ENCODE measurements around the gene ACBD7.

Gene ACBD7

GRCh38 chr10:15072358-15072757, 16.2 kb downstream of the ACBD7 start:
- no peak for DNase-seq (ENCODE audit: extremely low read depth, low read depth)
- TF ChIP-seq, protein P1, sequence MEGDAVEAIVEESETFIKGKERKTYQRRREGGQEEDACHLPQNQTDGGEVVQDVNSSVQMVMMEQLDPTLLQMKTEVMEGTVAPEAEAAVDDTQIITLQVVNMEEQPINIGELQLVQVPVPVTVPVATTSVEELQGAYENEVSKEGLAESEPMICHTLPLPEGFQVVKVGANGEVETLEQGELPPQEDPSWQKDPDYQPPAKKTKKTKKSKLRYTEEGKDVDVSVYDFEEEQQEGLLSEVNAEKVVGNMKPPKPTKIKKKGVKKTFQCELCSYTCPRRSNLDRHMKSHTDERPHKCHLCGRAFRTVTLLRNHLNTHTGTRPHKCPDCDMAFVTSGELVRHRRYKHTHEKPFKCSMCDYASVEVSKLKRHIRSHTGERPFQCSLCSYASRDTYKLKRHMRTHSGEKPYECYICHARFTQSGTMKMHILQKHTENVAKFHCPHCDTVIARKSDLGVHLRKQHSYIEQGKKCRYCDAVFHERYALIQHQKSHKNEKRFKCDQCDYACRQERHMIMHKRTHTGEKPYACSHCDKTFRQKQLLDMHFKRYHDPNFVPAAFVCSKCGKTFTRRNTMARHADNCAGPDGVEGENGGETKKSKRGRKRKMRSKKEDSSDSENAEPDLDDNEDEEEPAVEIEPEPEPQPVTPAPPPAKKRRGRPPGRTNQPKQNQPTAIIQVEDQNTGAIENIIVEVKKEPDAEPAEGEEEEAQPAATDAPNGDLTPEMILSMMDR (IDR thresholded peaks at IDR 0.05; ENCODE audit: low read depth, low read length, missing control alignments): no peak
- H3K4me3 ChIP-seq (replicated peaks; ENCODE audit: low read depth, low read length): no peak overlapping the region

- no peak overlapping the region for H3K4me3 ChIP-seq (replicated peaks; ENCODE audit: low read depth, low read length)
- TF ChIP-seq, protein P1 (IDR thresholded peaks at IDR 0.05; ENCODE audit: low read depth, low read length, missing control alignments): no peak
- no peak for DNase-seq (ENCODE audit: extremely low read depth, low read depth)
Observed at GRCh38 chr10:15069230-15069629, 19.3 kb downstream of the ACBD7 start.

DNA sequence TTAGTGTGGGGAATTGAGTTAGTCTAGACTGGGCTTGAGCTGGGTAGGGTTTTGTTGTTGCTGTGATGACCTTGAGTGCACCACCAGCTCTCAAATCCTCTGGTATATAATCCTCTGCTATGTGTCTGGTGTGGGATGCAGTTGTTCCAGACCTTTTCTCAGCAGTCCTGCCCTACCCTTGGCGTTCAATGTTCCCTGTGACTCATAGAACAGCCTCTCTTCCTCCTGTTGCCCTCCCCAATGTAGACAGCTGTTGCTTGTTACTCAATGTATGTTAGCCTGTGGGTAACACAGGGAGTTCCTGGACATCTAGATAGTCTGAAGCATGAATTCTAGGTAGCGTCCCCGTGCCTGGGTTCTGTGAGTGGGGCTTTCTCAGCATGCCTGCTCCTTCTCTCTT, 19.8 kb downstream of the ACBD7 start:
- no peak overlapping the region for H3K4me3 ChIP-seq (replicated peaks; ENCODE audit: low read depth, low read length)
- TF ChIP-seq, protein P1 (IDR thresholded peaks at IDR 0.05; ENCODE audit: low read depth, low read length, missing control alignments): no peak
- DNase-seq (ENCODE audit: extremely low read depth, low read depth): no peak

DNA sequence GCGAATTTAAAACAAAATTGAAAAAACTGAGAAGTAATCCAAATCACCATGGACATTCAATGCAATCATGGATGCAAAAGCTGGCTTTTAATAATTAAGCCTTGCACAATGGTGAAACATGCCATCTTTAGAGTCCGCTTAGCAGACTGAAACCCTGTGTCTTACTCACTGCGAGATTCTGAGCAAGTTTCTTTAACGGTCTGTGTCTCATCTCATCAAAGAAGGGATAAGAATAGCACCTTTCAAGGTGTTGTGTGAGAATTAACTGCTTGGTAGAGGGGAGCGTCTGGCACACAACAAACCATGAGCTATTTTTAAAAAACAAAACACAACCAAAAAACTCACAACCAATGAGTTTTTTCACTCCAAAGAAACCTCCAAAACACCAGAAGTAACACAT, 21.4 kb downstream of the ACBD7 start:
- H3K4me3 ChIP-seq (replicated peaks; ENCODE audit: low read depth, low read length): no peak overlapping the region
- no peak for DNase-seq (ENCODE audit: extremely low read depth, low read depth)
- TF ChIP-seq, protein P1 (IDR thresholded peaks at IDR 0.05; ENCODE audit: low read depth, low read length, missing control alignments): no peak

GRCh38 chr10:15060638-15061037, 27.9 kb downstream of the ACBD7 start:
- TF ChIP-seq, protein P1 (IDR thresholded peaks at IDR 0.05; ENCODE audit: low read depth, low read length, missing control alignments): no peak
- H3K4me3 ChIP-seq (replicated peaks; ENCODE audit: low read depth, low read length): no peak overlapping the region
- DNase-seq (ENCODE audit: extremely low read depth, low read depth): no peak

DNA sequence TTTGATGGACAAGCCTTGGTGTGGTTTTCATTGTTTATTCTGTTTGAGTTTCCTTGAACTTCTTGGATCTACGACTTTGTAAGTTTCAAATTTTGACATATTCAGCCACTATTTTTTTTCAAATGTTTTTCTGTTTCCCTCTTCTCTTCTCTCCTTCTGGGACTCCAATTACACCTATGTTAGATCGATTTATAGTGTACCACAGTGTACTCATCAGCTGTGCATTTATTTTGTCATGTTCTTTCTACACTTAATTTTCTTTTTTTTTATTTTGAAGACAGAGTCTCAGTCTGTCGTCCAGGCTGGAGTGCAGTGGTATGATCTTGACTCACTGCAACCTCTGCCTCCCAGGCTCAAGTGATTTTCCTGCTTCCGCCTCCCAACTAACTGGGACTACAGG, 28.7 kb downstream of the ACBD7 start:
- TF ChIP-seq, protein P1 (IDR thresholded peaks at IDR 0.05; ENCODE audit: low read depth, low read length, missing control alignments): no peak

DNA sequence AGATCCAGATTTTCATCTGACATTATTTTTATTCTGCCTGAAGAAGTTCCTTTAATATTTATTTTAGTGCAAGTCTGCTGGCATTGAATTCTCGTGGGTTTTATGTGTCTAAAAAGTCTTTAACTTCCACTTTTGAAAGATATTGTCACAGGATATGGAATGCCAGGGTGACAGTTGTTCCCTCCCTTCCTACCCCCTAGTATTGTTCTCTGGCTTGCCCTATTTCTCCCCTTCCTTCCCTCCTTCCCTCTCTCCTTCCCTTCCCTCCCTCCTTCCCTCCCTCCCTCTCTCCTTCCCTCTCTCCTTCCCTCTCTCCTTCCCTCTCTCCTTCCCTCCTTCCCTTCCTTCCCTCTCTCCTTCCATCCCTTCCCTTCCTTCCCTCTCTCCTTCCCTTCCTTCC, 29.9 kb downstream of the ACBD7 start:
- no peak overlapping the region for H3K4me3 ChIP-seq (replicated peaks; ENCODE audit: low read depth, low read length)
- TF ChIP-seq, protein P1 (IDR thresholded peaks at IDR 0.05; ENCODE audit: low read depth, low read length, missing control alignments): no peak
- DNase-seq (ENCODE audit: extremely low read depth, low read depth): no peak

More for the DNA sequence above, 28.7 kb downstream of the ACBD7 start:
- no peak for DNase-seq (ENCODE audit: extremely low read depth, low read depth)
- no peak overlapping the region for H3K4me3 ChIP-seq (replicated peaks; ENCODE audit: low read depth, low read length)

Data from HFF-Myc (cell line).